Esophagus squamous epithelium (tissue), 5 donors: ENCODE data around the gene ELOVL4. TPM values are rescaled to one million over a fixed set of nuclear protein-coding genes. Genes with fewer than 3 reads are reported as not detected.

Source experiments
- DNase-seq: peaks from one replicate; lab custom pipeline; 2025; lab: John Stamatoyannopoulos, UW
- H3K27ac ChIP-seq, 4 donors: fragments of 200-600 bp; sonication (generic); one replicate each; pipeline ENCODE4 v1.5.1; 2016 to 2019; ENCODE audit warnings: mild to moderate bottlenecking in 1 of 4
- H3K27me3 ChIP-seq, 4 donors: fragments of 200-600 bp; sonication (generic); 1 replicate in 3 of 4; 2 replicates in 1 of 4; pipeline versions ENCODE4 v1.5.1 to v1.6.0; 2017 to 2021; ENCODE audit warnings: antibody characterized with exemption in 1 of 4
- H3K36me3 ChIP-seq, 3 donors: fragments of 200-600 bp; sonication (generic); one replicate each; pipeline ENCODE4 v1.5.1; 2016 to 2019
- H3K4me1 ChIP-seq, 3 donors: fragments of 200-600 bp; sonication (generic); one replicate each; pipeline ENCODE4 v1.5.1; 2017 to 2019
- H3K4me3 ChIP-seq, 4 donors: fragments of 200-600 bp; sonication (generic); 1 replicate in 3 of 4; 2 replicates in 1 of 4; pipeline ENCODE4 v1.5.1; 2016 to 2019; ENCODE audit warnings: mild to moderate bottlenecking in 2 of 4, moderate library complexity in 1 of 4
- H3K9me3 ChIP-seq, 3 donors: fragments of 200-600 bp; sonication (generic); one replicate each; pipeline ENCODE4 v1.5.1; 2016 to 2019
- POLR2A ChIP-seq, 4 donors: fragments of 450-650 bp; IDR thresholded peaks; one replicate each; pipeline ENCODE4 v1.6.1; 2017; ENCODE audit warnings: antibody characterized with exemption in 4 of 4, mild to moderate bottlenecking in 4 of 4, moderate library complexity in 3 of 4
- WGBS, 2 donors: methylation state at CpG; one replicate each; pipeline ENCODE4 v1.1.5; 2018; 5-methylcytosine and 5-hydroxymethylcytosine counted together
- intact Hi-C: fragments of 100-400 bp; cut with DNase I; formaldehyde crosslinking; loops from one replicate; pipeline ENCODE4 v1.15.0; 2022
- total RNA-seq, 4 donors: library from RNA; depleted of rRNA; stranded (reverse); fragments of >200 nt; gene quantifications; one replicate each; pipeline ENCODE4 v1.1.0, GENCODE V29; 2016
- TF ChIP-seq, protein P1 (sequence below), 6 experiments: fragments of 450-650 bp in 4 of 6; fragments of 200-600 bp in 2 of 6; sonication (generic) in 2 of 6; IDR thresholded peaks; one replicate each; pipeline ENCODE4 v1.5.1; 2016 to 2019; ENCODE audit warnings: antibody characterized with exemption in 6 of 6, mild to moderate bottlenecking in 4 of 6, moderate library complexity in 4 of 6
- donor health status: DM: yes; HTN: yes; CAD: no.

ELOVL4 gene
- total RNA-seq, 4 donors from 2014 or later: 6.7 to 18.7 (median 12.1) TPM

DNA sequence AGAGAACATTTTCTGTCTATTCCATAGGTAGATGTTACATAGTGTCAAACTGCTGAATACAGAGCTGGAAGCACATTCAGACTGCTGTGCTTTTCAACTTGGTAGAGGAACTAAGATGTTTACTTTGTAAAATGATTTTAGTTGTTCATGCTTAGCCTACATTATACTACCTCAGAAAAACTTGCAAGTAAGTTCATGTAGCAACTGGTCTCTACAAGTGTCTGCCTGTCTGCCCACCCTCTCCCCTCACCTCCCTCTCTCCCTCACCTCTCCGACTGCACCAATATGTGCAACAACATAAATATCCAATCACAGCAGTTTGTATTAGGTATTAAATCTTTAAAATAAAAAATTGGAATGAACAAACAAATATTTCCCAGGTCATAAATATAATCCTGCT is 25.3 kb downstream of the ELOVL4 start:
- intact Hi-C loops: no loop called here
- Histone ChIP-seq H3K4me3 (no peak overlapping the region), H3K27ac (no peak overlapping the region), H3K4me1 (no peaks in the 10 kb centered on the region), H3K36me3 (peaks cover 0 to 24% (median 0%) of the 10 kb centered on the region in 3 donors), H3K9me3 (no peaks in the 10 kb centered on the region), H3K27me3 (no peaks in the 10 kb centered on the region)
- no peak for TF ChIP-seq POLR2A (IDR thresholded peaks at IDR 0.05)
- TF ChIP-seq, protein P1, sequence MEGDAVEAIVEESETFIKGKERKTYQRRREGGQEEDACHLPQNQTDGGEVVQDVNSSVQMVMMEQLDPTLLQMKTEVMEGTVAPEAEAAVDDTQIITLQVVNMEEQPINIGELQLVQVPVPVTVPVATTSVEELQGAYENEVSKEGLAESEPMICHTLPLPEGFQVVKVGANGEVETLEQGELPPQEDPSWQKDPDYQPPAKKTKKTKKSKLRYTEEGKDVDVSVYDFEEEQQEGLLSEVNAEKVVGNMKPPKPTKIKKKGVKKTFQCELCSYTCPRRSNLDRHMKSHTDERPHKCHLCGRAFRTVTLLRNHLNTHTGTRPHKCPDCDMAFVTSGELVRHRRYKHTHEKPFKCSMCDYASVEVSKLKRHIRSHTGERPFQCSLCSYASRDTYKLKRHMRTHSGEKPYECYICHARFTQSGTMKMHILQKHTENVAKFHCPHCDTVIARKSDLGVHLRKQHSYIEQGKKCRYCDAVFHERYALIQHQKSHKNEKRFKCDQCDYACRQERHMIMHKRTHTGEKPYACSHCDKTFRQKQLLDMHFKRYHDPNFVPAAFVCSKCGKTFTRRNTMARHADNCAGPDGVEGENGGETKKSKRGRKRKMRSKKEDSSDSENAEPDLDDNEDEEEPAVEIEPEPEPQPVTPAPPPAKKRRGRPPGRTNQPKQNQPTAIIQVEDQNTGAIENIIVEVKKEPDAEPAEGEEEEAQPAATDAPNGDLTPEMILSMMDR (IDR thresholded peaks at IDR 0.05): no peak
- WGBS, 2 donors: 50 to 64% methylated on average over 1 of the region's 1 CpG
- no peak for DNase-seq

DNA sequence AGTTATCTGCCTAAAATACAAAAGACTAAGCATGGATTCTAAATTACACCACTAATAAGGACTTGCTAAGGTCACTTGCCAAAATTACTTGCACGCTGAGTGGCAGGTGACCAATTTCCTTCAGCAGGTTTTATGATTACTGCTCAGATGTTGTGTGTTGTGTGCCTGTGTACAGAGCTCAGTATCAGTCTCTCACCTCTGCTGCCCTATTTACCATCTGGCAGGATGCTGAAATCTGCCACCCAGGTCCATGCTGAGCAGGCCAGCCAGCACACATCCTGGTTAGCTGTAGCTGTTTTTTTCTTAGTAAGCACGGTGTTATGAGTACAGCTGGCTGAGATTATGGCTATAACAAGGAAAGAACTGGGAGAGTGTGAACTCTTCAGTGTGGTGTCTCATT is 34.0 kb downstream of the ELOVL4 start:
- intact Hi-C loops: no loop called here
- Histone ChIP-seq H3K4me3 (no peak overlapping the region), H3K27me3 (no peaks in the 10 kb centered on the region), H3K4me1 (peaks cover 0 to 10% (median 0%) of the 10 kb centered on the region in 3 donors), H3K36me3 (peaks cover 0 to 20% (median 0%) of the 10 kb centered on the region in 3 donors), H3K27ac (no peak overlapping the region), H3K9me3 (no peaks in the 10 kb centered on the region)
- DNase-seq: no peak
- no peak for TF ChIP-seq POLR2A (IDR thresholded peaks at IDR 0.05)
- TF ChIP-seq, protein P1 (IDR thresholded peaks at IDR 0.05): no peak
- 41 to 42% methylated on average over 2 of the region's 2 CpGs for whole genome bisulfite sequencing, 2 donors

DNA sequence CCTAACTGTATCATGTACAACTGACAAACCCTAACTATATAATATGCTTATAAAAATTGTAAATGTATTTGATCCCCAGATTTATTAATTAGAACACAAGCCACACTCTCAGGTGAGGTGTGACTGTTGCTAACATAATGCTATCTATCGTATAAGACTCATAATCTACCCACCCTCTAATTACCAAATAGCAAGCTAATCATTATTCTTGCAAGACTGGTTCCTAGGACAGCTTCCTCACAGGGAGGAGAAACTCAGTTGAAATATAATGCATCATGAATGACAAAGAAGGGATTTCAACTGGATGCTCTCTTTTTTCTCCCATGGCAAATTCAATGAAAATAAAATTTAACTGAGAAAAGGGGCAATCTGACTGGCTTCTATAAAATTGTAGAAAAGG is 35.4 kb downstream of the ELOVL4 start:
- Histone ChIP-seq H3K27ac (no peak overlapping the region), H3K27me3 (no peaks in the 10 kb centered on the region), H3K4me3 (no peak overlapping the region), H3K4me1 (peaks cover 0 to 10% (median 0%) of the 10 kb centered on the region in 3 donors), H3K9me3 (no peaks in the 10 kb centered on the region), H3K36me3 (peaks cover 0 to 13% (median 0%) of the 10 kb centered on the region in 3 donors)
- WGBS, 2 donors: 44 to 74% methylated on average over 1 of the region's 1 CpG
- intact Hi-C loops: no loop called here
- DNase-seq: no peak
- no peak for TF ChIP-seq POLR2A (IDR thresholded peaks at IDR 0.05)
- TF ChIP-seq, protein P1 (IDR thresholded peaks at IDR 0.05): no peak

DNA sequence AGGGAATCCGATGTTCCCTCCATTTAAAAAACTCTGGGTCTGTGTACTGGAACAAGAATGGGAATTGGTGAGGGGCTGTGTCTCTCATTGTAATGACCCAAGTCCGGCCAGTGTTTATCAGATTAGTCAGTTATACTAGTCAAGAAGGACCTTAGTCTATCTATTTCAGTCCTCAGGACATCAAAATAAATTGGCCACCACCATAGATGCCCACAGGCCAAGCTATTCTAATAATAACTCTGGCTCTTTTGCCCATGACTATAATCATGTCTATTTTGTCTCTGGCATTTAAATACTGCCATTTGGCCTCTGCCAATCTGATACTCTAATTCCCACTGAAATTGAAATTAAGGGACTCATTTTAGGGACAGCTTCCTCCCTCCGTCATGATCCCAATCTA is 37.8 kb downstream of the ELOVL4 start:
- Histone ChIP-seq H3K4me3 (no peak overlapping the region), H3K9me3 (no peaks in the 10 kb centered on the region), H3K27ac (no peak overlapping the region), H3K36me3 (peaks cover 0 to 5% (median 0%) of the 10 kb centered on the region in 3 donors), H3K4me1 (peaks cover 0 to 10% (median 0%) of the 10 kb centered on the region in 3 donors), H3K27me3 (no peaks in the 10 kb centered on the region)
- 80 to 88% methylated on average over 3 of the region's 3 CpGs for WGBS, 2 donors
- intact Hi-C loops: no loop called here
- no peak for DNase-seq
- TF ChIP-seq, protein P1 (IDR thresholded peaks at IDR 0.05): no peak
- TF ChIP-seq POLR2A (IDR thresholded peaks at IDR 0.05): no peak

DNA sequence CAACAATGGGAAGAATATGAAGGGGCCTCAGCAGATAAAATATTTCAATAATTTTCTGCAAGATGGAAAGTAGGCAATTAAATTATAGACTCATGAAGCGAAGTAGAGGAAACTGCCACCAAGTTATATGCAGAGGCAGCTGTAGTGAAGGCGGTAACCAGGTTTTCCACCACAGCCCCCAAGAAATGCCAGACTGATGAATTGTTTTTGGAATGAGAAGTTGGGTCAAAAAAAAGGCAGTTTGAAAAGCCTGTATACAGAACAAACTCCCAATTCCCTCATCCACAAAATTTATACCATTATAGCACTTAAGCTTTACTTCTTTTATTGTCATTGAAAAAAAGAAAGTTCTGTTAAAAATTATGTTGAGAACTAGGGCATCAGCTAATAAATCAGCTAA is 45.3 kb downstream of the ELOVL4 start:
- Histone ChIP-seq H3K4me3 (no peak overlapping the region), H3K27me3 (no peaks in the 10 kb centered on the region), H3K4me1 (no peaks in the 10 kb centered on the region), H3K36me3 (no peaks in the 10 kb centered on the region), H3K27ac (no peak overlapping the region), H3K9me3 (no peaks in the 10 kb centered on the region)
- DNase-seq: no peak
- intact Hi-C loops: no loop called here
- WGBS, 2 donors: 72 to 93% methylated on average over 2 of the region's 2 CpGs
- TF ChIP-seq POLR2A (IDR thresholded peaks at IDR 0.05): no peak
- TF ChIP-seq, protein P1 (IDR thresholded peaks at IDR 0.05): no peak
